ENCODE results near the gene TRIM9.

- TF ChIP-seq CTCF (IDR thresholded peaks at IDR 0.05), result no peak
- TF ChIP-seq POLR2A (IDR thresholded peaks at IDR 0.05), result no peak
These were observed 2.4 kb upstream of the TRIM9 start for GRCh38 chr14:51097287-51097686.

All from ovary (tissue), 3 donors.